Muscle of back (tissue), 11 donors: Measurements from ENCODE around the gene HPSE. TPM values are rescaled to one million over a fixed set of nuclear protein-coding genes. Genes with fewer than 3 reads are reported as not detected.
A peak's percentile ranks its signal among the peaks of the same experiment; 100 is the strongest.

ENCODE experiments used
- DNase-seq, 3 donors: peaks; one replicate each; pipeline versions ENCODE4 v3.0.0 to v3.0.0-alpha.2; 2013
- polyA plus RNA-seq, 10 donors: library from polyadenylated mRNA; unstranded; fragments of 120-200 nt; gene quantifications; one replicate each; pipeline ENCODE4 v1.2.1, GENCODE V29; 2013; ENCODE audit not compliant: insufficient read length in 10 of 10

HPSE gene
- polyA plus RNA-seq, 10 donors, result 0.21 to 1.3 (median 0.42) TPM

- DNase-seq, result peak in 1 of 3 donors; percentile 16
These were observed 83.8 kb downstream of the HPSE start for GRCh38 chr4:83250687-83251446.

- no peak for DNase-seq
These were observed 86.2 kb downstream of the HPSE start for GRCh38 chr4:83248486-83248885.

GRCh38 chr4:83247415-83248357, 87.0 kb downstream of the HPSE start:
- DNase-seq, result no peak

Other genes with a start within 250 kb of the HPSE start
- 1 to 10 TPM in 8 of 10 donors, under 1 TPM in 2; 0.94 to 7.4 (median 3.5) TPM for gene PLAC8, start 220.1 kb downstream of the HPSE start, polyA plus RNA-seq
- 10 to 100 TPM in 7 of 10 donors, 1 to 10 TPM in 3; 8.3 to 12.0 (median 11.0) TPM for gene COQ2, start 50.0 kb downstream of the HPSE start, polyA plus RNA-seq
- gene HELQ, start 121.0 kb upstream of the HPSE start, polyA plus RNA-seq, result 10 to 100 TPM; 14.0 to 23.1 (median 16.9) TPM
- 10 to 100 TPM; 44.7 to 65.0 (median 55.3) TPM for gene MRPS18C, start 121.2 kb upstream of the HPSE start, polyA plus RNA-seq
- 10 to 100 TPM; 28.7 to 48.8 (median 36.0) TPM for gene ABRAXAS1, start 150.3 kb upstream of the HPSE start, polyA plus RNA-seq
- 10 to 100 TPM; 10.8 to 23.8 (median 19.5) TPM for gene GPAT3, start 201.3 kb upstream of the HPSE start, polyA plus RNA-seq